ENCODE data around the gene ZRANB1.

Gene ZRANB1

DNA sequence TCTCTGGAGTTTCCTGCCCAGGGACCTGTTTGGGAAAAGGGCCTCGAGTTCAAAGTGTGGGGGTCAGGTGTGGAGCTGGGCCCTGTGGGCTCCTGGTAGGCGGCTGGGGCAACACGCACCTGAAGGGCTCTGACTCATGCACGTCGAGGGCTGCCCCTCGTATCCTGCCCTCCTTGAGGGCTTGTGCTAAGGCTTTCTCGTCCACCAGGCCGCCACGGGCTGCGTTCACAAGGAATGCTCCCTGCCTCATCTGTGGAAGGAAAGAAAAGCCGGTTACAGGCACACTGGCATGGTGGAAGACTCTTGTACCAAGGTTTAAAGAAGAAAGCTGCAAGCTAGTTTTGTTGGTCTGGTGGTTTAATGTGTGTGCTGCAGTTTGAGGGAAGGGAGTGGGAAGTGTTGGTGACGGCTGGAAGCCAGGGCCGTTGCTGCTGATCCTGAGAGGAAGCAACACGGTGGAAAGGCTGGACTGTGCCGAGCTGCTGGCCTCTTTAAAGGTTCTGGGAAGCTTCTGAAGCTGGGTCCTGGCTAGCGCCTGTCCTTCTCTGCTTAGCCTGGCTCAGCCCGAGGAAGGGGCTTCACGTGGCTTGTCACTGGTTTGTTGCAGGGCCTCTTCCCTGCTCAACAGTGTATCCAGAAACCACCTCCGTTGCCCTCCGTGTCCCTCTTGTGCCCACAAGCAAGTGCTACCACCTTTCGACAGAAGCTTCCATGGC lies 52.0 kb downstream of the ZRANB1 start:
- no peak for DNase-seq (ENCODE audit: low spot score)

DNA sequence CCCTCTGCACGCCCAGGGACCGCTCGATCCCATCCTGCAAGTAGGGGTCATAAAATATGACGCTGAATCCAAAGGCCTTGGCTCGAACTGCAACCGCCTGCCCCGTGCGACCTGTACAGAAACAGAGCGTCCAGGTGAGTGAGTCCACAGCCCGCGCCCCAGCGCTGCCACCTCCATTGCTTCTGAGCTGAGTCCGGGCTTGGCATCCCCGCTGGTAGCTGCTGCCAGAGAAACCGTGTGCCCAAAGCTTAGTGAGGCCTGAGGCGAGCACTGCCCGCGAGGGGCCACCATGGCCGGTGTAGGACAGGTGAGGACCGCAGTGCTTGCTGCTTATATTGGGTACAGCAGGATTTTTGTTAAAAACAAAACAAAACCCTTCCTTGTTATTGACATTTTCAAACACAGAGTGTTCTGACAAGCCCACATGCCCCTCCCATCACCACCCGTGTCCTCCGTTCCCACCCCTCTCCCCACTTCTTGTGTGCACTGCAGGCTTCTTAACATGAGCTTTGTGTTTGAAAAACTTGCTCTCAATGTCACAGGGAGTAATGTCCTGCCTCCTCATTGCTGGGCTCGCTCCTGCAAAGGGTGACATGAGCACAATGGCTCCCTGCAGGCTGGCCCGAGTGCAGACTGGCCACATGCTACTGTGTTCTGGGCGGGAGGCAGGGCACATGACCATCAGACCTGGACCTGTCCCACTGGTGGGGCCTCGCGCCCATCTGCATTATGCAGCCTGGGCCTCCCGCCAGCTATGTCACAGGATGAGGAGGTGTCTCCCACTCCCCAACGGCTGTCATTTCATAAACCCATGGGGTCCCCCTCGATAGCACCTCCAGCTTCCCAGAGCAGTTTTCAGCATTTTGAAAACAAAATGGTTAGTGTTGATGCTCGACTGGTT lies 52.9 kb downstream of the ZRANB1 start:
- no peak for DNase-seq (ENCODE audit: low spot score)

DNA sequence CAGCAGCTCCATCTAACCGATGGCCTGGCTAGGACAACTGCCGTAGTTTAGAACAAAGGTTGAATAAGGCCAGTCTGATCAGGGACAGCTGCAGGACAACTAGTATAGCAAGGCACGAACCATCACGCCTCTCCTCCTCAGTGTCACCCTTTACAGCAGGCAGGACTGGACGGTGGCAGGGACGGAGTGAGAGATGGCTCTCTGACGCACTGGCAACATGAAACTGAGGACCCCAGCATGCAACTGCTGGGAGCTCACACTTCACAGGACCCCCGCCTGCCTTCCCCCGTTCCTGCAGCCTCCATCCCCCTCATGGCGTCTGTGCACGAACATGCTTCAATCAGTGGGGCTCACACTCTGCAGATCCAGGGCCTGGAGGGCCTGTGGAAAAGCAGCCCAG lies 53.7 kb downstream of the ZRANB1 start:
- DNase-seq (ENCODE audit: low spot score): no peak

DNA sequence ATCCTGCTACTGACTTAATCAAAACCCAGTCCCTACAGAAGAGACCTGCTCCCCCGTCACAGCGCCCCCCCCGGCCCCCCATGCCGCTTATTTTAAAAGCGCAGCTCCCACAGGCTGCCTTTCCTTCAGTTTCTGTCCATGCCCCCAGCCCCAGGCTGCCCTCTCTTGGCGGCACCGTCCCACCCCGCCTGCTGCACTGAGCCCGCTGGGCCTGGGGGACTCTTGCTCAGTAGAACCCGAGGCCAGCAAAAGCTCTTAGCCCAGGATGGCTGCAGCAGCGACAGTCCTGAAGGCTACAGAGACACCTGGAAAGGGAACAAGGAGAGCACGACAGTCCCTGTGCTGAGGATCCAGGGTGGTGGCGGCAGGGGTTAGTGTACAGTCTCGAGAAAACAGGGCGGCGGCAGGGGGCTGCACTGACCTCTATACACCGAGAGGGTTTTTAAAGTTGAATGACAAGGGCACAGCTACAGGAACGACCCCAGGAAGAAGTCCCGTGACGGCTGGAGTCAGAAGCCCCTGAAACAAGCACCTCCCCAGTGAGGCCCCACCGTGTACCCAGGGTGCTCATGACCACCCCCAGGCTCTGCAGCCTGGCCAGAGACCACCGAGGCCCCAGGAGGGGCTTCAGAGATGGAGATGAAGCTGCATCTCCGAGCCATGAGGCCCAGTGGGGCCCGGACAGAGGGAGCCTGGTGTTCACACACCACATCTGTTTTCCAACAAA lies 54.4 kb downstream of the ZRANB1 start:
- DNase-seq (ENCODE audit: low spot score): no peak

DNA sequence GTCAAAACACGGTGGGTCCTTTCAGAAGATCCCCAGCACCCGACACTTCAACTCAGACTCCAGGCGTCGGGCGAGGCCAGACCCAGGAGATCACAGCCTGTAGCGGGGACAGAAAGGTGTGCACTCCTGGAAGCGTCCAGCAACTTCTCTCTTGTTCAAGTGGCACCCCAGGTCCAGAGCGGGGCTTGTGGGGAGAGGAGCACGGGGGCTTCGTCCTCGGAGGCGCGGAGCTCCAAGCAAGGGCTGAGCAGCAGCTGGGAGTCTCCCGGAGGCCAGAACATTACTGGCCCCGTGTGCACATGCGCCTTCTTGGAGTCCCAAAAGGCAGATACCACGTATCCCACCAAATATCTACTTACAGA lies 54.9 kb downstream of the ZRANB1 start:
- no peak for DNase-seq (ENCODE audit: low spot score)

DNA sequence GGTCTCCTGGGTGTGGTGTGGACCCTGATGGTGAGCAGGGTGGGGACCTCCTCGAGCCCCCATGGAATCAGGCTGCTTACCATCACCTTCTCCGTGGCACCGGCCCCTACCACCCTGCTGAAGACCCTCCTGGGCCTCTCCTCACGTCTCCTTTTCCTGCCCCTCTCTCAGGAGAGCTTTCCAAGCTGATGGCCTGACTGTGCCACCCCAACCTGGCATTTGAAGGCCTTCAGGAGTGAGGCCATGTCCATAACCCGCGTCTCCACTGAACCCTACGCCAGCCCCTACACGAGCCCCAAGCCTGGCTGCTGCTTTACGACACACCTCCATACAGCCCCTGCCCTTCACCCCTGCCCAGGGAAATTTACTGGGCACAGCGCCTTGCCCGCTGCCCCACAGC lies 55.4 kb downstream of the ZRANB1 start:
- DNase-seq (ENCODE audit: low spot score): no peak

DNA sequence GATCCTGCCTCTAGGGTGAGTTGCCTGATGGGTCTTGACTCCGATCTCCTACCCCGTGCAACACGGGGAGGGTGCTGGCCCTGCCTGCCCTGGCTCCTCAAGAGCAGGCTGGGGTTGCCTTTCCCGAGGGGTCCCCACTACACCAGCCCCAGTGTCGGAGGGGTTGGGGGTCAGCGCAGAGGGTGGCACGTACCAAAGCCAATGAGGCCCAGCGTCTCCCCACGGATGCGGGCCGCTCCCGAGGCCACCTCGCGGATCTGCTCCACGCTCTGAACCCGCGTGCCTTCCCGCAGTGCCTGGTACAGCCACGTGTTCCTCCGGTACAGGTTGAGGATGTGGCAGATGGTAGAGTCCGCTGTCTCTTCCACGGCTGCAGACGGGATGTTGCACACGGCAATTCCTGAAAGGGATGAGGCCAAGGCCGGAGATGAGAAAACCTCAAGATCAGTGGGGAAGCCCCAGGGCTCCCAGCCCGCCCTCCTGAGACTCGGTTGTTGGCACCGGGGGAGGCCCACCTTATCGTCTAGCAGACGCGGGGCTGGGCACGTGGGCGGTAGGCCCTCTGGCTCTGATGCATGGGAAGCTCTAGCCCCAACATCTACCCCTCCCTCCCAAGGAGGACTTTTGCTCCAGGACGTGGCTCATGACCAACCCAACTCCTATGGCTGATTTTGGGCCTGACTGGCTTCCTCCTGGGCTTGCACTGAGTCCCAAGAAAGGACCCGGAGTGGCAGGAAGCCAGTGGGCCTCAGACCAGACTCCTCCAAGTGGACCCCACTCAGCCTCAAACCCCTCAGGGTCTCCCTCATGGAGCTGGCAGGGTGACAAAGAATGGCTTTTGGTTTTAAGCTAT lies 56.1 kb downstream of the ZRANB1 start:
- DNase-seq (ENCODE audit: low spot score): no peak

DNA sequence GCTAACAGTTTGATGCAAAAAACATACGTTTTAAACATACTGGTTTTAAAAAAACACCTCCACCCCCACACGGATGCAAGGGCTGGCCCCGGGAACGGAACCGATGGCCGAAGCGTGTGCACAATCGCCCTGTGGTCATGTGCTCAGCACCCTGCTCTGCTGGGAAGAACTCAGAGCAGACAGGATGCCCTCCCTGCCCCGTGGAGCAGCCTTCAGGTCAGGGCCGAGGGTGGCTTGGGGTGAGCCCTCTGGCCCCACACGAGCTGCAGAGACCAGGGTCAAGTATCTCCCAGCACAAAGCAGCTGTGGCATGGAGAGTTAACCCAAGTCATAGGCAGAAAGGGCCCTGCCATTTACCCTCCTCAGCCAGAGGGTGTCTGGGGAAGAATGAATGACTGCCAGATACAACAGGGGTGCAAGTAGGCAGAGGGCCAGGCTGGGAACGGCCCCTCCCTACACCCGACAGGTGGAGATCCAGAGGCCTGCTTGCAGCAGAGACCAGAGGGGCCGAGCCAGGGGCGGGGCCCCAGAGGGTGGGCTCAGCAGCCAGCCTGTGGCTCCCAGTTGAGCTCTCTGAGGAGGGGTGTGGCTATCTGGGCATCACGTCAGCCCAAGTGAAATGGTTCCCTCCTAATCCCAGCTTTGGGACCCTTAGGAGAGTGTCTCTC lies 56.8 kb downstream of the ZRANB1 start:
- DNase-seq (ENCODE audit: low spot score): no peak

DNA sequence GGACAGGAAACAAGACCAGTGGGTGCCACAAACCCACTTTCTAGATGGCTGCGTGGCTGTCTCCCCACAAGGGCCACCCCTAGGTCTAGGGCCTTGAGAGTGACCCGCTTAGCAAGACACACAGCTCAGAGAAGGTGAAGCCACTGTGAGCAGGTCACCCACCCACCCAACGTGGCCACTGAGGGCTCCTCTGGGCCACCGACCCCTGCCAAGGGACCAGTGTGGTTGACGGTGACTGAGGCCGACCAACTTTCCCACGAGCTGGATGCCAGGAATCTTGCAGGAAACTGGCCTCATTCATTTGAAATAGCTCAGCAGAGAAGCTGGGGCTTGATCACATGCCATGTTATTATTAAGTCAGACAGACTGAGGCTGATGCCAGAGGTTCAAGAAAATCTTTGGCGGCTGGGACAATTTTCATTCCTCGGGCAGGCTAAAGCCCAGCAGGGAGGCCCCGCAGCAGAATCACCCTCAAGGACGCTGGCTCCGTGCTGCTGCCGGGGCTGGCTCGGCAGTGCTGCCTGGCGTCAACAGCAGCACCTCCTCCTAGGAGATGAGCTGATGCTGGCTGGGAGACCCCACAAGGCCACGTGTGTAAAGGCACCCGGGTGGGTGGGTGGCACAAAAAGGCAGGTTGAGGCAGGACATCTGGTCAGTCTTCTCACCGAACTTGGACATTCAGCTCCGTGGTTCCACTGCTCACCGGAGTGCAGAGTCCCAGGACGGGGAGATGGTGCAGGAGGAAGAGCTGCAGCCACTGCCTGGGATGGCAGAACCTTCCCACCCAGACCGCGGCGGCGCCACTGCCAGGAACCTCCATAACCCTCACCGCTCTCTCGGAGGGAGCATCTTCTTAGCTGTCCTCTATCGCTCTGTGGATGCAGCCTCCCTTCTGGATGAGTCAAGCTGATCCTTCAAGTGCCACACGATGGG lies 57.8 kb downstream of the ZRANB1 start:
- peak; percentile 89 for DNase-seq (ENCODE audit: low spot score)

DNA sequence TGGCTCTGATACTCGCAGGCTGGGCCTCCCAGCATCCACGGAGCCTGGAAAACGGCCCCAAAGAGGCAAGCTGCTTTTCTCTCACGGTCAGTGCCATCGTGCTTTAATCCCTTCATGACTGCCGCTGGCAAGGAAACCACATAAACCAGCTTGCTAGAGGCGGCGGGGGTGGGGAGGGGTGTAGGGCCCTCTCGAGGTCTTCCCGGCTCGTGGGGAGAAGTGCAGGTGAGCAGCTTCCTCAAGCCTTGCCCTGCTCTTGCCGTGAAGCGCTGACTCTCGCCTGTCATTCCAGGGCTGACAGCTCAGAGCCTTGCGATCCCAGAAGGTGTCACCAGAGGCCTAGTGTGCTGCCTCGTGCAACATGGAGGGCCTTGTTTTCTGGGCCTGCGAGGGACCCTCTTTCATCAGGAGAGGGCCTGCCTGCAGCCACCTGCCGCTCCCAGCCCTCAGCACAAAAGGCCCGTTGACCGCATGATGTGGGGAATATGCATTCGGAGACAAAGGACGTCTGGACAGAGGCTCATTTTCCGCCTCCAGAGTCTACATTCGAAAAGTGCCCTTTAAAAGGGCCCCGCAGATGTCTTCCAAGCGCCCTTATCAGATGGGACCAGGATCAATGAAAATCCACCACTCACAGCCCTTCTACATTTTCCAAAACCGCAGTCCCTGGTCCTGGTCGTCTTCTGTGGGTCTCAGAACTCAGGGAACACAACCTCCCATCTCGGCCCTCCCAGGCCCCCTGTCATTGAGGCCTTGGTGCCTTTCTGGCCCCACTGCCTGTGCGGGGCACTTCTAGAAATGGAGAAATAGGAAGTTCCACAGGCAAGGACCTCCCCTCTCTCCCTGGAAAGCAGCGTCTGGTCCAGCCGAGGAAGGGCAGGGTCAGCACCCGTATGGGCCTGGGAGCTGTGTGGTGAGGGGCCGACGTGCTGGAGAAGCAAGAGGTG lies 58.7 kb downstream of the ZRANB1 start:
- DNase-seq (ENCODE audit: low spot score): peak; percentile 25

DNA sequence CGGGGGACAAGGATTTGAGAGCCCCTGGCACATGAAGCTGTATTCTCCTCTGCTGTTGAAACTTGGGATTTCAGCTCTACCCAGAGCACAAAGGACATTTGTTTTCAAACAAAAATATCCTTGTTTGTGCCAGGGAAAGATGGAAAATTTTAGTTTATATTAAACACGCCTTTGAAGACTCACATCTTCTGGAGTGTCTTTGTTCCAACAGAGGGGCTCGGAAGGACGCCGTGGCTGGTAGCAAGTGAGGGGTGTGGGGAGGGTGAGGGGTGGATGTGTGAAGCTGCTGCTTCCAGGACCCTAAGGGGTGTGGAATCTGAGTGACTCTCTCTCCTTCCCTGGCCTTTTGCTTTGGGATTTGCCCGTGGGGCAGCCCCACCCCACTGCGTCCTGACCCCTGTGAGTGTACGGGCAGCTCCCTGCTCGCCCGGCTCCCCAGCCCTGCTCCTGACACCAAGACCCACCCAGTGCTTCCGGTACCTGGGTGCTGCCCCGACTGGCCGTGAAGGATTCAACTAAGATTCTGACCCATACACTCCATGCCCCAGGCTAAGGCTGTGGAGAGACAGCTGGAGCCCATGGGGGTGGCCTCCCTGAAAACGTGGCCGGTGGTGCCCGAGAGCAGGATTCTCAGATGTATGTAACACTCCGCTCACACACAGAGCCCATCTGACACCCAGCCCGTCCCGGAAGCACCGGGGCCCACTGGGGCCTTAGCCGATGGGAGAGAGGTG lies 59.6 kb downstream of the ZRANB1 start:
- DNase-seq (ENCODE audit: low spot score): no peak

DNA sequence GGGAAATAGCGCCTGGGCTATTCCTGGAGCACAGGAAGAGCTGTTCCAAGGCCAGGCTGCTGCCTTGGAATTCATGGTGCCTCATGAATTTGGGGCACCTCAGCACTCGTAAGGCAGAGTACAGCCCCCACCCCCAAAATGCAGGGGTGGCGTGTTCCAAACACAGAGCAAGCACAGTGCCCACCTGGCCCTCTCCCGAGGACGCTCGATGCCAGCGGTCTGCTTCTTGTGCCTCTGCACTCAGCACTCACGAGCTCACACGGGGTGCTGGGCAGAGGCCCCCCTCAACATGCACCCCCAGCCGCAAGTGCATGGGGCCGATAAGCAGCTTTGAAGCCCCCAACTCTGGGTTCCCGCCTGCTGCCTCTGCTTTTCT lies 60.1 kb downstream of the ZRANB1 start:
- DNase-seq (ENCODE audit: low spot score): no peak

DNA sequence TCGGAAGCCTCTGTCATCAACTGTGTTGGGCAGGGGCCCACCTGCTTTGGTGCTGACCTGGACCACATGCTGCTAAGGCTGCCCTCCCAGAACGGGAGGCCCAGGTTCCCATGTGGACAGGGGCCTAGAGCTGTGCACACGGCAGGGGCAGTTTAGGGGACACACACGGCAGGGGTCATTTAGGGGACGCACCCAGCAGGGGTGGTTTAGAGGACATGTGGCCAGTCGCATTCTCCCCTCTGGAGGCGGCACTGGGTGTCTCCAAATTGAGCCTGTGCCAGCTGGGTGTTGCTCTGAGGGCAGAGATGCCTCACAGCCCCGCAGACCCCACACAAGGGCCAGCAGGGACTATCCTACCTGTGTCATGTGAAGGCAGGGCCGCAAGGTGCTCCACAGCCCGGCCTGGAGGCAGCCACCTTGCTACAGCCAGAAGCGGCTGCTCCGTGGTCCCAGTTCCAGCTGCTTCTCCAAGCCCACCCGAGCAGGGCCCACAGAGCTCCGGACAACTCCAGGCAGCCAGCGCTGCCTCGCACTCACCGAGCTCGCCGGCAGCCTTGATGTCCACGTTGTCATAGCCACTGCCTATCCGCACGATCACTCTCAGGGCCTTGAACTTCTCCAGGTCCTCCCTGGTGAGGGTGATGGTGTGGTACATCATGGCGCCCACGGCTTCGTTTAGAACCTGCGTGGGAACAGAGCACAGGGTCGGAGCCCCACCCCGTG lies 60.7 kb downstream of the ZRANB1 start:
- no peak for DNase-seq (ENCODE audit: low spot score)

DNA sequence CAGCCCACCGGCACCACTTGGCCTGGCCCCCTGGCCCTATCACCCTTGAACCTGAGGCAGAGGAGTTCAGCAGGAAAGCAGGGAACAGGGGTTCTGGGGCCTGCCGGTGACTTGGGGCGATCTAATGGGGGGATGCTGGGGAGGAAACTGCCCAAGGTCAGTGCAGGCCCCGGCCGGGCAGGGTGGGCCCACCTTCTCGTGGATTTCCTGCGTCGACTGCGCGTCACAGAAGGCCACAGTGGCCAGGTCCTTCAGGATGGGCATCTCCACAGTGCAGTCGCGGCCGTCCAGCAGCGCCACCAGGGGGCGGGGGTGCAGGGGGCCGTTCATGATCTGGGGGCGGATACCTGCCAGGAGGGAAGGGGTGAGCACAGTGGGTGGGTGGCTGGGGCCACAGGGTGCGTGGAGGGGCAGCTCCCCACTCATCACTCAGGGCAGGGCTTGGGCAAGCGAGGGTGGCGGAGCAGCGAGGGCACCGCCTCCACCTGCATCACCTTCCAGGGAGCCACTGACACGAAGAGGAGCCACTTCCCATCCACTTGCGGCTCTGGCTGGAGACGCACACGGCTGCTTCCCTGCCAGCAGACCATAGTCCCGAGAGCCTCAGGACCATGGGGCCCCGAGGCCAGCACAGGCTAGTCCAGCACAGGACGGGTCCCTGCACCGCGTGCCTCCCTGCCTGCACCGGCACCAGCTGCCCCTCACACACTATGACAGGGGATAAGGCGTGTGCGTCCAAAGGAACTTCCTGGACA lies 61.4 kb downstream of the ZRANB1 start:
- DNase-seq (ENCODE audit: low spot score): no peak

DNA sequence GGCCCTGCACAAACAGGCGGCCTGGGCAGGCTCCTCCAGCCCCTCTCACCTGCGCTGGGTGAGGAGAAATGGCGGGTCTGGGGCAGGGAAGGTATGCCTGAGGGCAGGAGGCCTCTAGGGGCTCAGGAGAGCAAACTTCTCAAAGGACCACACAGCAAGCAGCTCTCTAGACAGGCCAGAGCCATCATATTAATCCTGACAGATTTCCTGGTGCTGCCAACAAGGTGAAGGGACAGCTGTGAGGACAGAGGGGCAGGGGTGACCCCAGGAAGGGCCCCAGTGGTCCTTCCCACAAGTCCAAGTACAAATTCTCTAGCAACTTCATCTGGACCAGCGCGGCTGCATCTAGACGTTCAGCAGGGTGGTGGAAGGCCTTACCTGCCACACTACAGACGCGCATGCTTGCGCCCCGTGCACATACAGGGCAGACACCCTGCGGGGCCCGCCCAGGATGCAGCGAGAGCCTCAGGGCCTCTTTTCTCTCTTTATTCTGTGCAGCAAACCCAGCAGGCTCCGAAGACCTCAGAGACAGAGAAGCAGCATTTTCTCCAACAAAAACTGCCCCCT lies 62.1 kb downstream of the ZRANB1 start:
- no peak for DNase-seq (ENCODE audit: low spot score)

DNA sequence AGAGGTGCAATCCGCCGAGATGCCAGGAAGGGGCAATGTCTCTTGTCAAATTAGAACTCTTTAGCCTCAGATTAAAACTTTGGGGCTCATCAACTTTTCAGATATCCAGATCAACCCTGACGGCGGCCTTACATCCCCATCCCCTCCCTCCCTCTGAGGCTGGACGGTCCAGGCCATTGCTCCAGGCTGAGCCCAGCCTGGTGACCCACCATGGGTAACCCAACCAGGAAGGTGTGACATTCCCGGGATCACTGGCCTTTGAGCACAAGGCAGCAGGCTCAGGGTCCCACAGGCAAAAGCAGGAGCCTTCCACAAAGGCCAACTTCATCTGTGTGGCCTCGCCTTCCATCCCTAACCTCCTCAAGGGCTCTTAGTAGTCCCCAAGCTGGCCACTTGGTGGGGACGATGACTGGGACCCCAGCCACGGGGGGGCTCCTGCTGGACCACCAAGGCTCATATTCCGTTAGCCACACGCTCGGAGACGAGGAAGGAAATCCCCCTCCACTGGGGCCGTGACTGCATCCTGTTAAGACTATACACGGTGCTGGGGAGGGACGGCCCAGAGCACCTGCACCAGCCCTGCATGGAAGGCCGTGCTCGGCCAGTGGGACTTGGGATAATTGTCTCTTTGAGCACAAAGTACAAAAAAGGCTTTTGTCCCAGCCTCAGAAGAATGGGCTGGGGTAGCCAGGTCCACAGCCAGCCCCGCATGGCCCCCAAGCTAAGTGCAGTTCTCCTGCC lies 62.8 kb downstream of the ZRANB1 start:
- no peak for DNase-seq (ENCODE audit: low spot score)

Data from AG08395 (cell line).